Ectodermal cell (in vitro differentiated cells): ENCODE data around the gene ZNF76.

ENCODE experiments used
- H3K27ac ChIP-seq: 2 replicates; pipeline ENCODE4 v1.7.0; 2013; ENCODE audit warnings: mild to moderate bottlenecking, low read depth, low read length; ENCODE audit not compliant: insufficient read depth, poor library complexity, severe bottlenecking
- H3K27me3 ChIP-seq: 2 replicates; pipeline ENCODE4 v1.7.0; 2013; ENCODE audit warnings: mild to moderate bottlenecking, low read length; ENCODE audit not compliant: insufficient read depth, control insufficient read depth, poor library complexity, severe bottlenecking
- H3K36me3 ChIP-seq: one replicate; pipeline ENCODE4 v1.7.0; 2013; ENCODE audit warnings: low read length; ENCODE audit not compliant: control insufficient read depth, insufficient read depth
- H3K4me1 ChIP-seq: one replicate; pipeline ENCODE4 v1.7.0; 2013; ENCODE audit warnings: low read length; ENCODE audit not compliant: control insufficient read depth, insufficient read depth
- H3K4me3 ChIP-seq: 2 replicates; pipeline ENCODE4 v1.7.0; 2013; ENCODE audit warnings: low read depth, low read length, control low read depth; ENCODE audit not compliant: insufficient read depth
- H3K9me3 ChIP-seq: 2 replicates; pipeline ENCODE4 v1.7.0; 2013; ENCODE audit warnings: mild to moderate bottlenecking, low read length, moderate library complexity; ENCODE audit not compliant: control insufficient read depth
- whole genome bisulfite sequencing, 2 experiments: methylation state at CpG; one replicate each; pipeline ENCODE4 v1.1.7; 2013; ENCODE audit warnings: missing lambda C conversion rate in 2 of 2; 5-methylcytosine and 5-hydroxymethylcytosine counted together

Gene ZNF76

DNA sequence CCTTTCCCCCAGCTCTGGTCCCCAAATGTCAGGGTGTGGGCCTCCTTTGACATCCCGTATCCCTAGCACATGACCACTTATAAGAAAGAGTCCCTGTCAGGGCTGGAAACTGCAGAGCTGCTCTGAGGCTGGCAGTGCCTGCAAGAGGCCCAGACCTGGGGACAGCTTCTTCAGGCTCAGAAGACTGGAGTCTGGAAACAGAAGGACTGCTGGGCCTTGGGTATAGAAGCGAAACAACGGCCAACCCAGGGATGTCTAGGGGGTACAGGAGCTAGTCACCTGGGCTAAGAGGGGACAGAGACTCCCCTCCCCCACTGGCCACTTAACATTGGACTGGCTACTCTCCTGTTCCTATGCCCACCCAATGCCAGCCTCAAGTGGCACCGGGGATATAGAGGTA, 41.1 kb upstream of the ZNF76 start:
- Histone ChIP-seq H3K27me3 (no peaks in the 10 kb centered on the region), H3K36me3 (no peaks in the 10 kb centered on the region), H3K9me3 (no peaks in the 10 kb centered on the region), H3K27ac (no peak overlapping the region), H3K4me1 (peaks cover 54% of the 10 kb centered on the region), H3K4me3 (no peak overlapping the region)
- WGBS, 2 experiments = 89 to 91% methylated on average over 4 of the region's 4 CpGs

- no peak overlapping the region for H3K4me3 ChIP-seq
- 71 to 79% methylated on average over 4 of the region's 4 CpGs for WGBS, 2 experiments
- H3K36me3 ChIP-seq = no peaks in the 10 kb centered on the region
- H3K4me1 ChIP-seq = peaks cover 54% of the 10 kb centered on the region
- no peaks in the 10 kb centered on the region for H3K27me3 ChIP-seq
- no peak overlapping the region for H3K27ac ChIP-seq
- no peaks in the 10 kb centered on the region for H3K9me3 ChIP-seq
Measured at GRCh38 chr6:35219683-35220326, 39.7 kb upstream of the ZNF76 start.

DNA sequence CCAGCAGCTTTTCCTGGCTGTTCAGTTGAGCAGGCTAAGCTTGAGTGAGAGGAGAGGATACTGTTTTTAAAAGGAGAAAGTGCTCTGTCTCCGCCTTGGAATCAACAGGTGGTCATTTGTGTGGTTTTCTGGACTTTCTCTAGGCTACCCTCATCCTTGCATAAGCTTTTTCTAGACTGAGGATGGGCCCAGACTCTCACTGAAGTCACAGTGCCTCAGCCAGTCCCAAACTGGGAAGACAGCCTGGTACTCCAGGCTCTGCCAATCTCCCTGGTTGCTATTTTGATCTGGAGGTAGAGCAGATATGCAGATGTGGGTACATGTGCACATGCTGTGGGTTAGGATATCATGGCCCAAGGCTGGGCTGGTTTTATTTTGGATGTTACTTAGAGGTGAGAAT, 38.8 kb upstream of the ZNF76 start:
- Histone ChIP-seq H3K27me3 (no peaks in the 10 kb centered on the region), H3K9me3 (no peaks in the 10 kb centered on the region), H3K4me3 (no peak overlapping the region), H3K4me1 (peaks cover 50% of the 10 kb centered on the region), H3K36me3 (no peaks in the 10 kb centered on the region), H3K27ac (no peak overlapping the region)
- WGBS, 2 experiments = 79 to 87% methylated on average over 1 of the region's 1 CpG

GRCh38 chr6:35223396-35223795, 36.1 kb upstream of the ZNF76 start:
- Histone ChIP-seq H3K4me1 (peaks cover 25% of the 10 kb centered on the region), H3K27ac (no peak overlapping the region)
- WGBS, 2 experiments = 89% methylated on average over 2 of the region's 2 CpGs

DNA sequence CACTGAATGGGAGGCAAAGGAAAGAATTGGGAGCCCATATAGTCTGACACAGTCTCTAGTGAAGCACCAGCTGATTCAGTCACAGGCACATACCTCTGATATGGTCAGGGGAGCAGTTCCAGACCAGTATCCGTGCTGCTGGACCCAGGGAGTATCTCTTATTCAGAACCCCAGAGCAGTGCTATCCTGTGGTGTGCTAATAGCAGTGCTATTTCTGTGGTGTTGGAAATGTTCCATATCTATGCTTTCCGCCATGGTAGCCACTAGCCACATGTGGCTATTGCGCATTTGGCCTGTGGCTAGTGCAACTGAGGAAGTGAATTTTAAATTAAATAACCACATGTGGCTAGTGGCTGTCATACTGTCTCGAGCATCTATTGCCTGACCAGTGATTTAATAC, 34.8 kb upstream of the ZNF76 start:
- Histone ChIP-seq H3K9me3 (no peaks in the 10 kb centered on the region), H3K27ac (no peak overlapping the region), H3K4me1 (peaks cover 12% of the 10 kb centered on the region), H3K27me3 (no peaks in the 10 kb centered on the region), H3K4me3 (no peak overlapping the region), H3K36me3 (no peaks in the 10 kb centered on the region)
- WGBS, 2 experiments = 89 to 94% methylated on average over 4 of the region's 4 CpGs

More at GRCh38 chr6:35223396-35223795, 36.1 kb upstream of the ZNF76 start:
- no peaks in the 10 kb centered on the region for H3K9me3 ChIP-seq
- H3K4me3 ChIP-seq = no peak overlapping the region
- no peaks in the 10 kb centered on the region for H3K36me3 ChIP-seq
- H3K27me3 ChIP-seq = no peaks in the 10 kb centered on the region

DNA sequence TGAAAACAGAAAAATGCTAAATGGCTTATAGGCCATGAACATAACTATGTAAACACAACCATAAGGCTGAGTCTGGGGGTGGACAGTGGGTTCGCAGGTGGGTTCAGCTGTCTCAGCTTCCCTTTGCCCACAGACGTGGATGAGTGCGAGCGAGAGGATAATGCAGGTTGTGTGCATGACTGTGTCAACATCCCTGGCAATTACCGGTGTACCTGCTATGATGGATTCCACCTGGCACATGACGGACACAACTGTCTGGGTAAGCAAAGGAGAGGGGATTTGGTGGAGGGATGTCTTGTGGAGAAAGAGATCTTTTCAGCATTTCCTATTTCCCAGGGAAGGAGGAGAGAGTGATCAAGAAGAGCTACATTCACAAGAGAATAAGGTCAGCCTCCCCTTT, 31.1 kb upstream of the ZNF76 start:
- Histone ChIP-seq H3K36me3 (peaks cover 4% of the 10 kb centered on the region), H3K4me1 (no peaks in the 10 kb centered on the region), H3K9me3 (no peaks in the 10 kb centered on the region), H3K27ac (no peak overlapping the region), H3K4me3 (no peak overlapping the region), H3K27me3 (no peaks in the 10 kb centered on the region)
- 96 to 99% methylated on average over 6 of the region's 6 CpGs for WGBS, 2 experiments

- H3K4me1 ChIP-seq = no peaks in the 10 kb centered on the region
- no peak overlapping the region for H3K4me3 ChIP-seq
- H3K9me3 ChIP-seq = no peaks in the 10 kb centered on the region
- 92 to 94% methylated on average over 3 to 5 of the region's 5 CpGs for WGBS, 2 experiments
- no peak overlapping the region for H3K27ac ChIP-seq
- H3K36me3 ChIP-seq = peaks cover 7% of the 10 kb centered on the region
- H3K27me3 ChIP-seq = no peaks in the 10 kb centered on the region
Measured at GRCh38 chr6:35229304-35229703, 30.2 kb upstream of the ZNF76 start.

DNA sequence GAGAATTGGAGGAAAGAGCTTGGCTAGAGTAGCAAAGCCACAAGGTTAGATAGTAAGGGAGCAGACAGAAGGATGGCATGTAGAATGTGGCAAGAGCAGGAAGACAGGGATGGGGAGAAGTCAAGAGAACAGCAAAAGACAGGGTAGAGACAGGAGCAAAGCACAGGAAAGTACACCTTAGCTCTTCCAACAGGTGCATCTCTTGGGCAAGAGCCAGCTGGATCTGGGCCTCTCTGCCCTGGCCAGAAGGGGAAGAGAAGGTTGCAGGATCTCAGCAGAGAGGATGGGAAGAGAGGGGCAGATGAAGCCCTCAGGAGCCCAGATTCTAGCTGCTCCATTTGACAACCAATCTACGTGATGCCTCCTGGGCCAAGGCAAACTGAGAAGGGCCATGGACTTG, 29.0 kb upstream of the ZNF76 start:
- Histone ChIP-seq H3K4me3 (no peak overlapping the region), H3K4me1 (no peaks in the 10 kb centered on the region), H3K36me3 (peaks cover 17% of the 10 kb centered on the region), H3K27me3 (no peaks in the 10 kb centered on the region), H3K9me3 (no peaks in the 10 kb centered on the region), H3K27ac (no peak overlapping the region)
- 96 to 100% methylated on average over 1 of the region's 1 CpG for WGBS, 2 experiments

GRCh38 chr6:35230950-35231349, 28.6 kb upstream of the ZNF76 start:
- Histone ChIP-seq H3K4me3 (no peak overlapping the region), H3K27me3 (no peaks in the 10 kb centered on the region), H3K4me1 (no peaks in the 10 kb centered on the region), H3K9me3 (no peaks in the 10 kb centered on the region), H3K36me3 (peaks cover 21% of the 10 kb centered on the region), H3K27ac (no peak overlapping the region)
- WGBS, 2 experiments = 78 to 100% methylated on average over 1 of the region's 1 CpG

DNA sequence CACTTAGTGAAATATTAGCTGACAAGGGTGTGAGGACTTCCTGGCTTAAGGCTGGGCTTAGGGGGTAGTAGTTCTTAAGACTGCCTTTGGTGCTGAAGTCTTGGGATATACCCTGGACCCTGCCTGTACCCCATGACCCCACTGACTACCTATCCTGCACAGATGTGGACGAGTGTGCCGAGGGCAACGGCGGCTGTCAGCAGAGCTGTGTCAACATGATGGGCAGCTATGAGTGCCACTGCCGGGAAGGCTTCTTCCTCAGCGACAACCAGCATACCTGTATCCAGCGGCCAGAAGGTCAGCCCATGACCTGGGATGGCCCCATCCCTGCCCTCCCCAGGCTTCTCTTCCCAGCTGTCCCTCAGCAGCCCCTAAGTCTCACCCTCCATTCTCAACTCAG, 28.0 kb upstream of the ZNF76 start:
- H3K4me3 ChIP-seq = no peak overlapping the region
- H3K27me3 ChIP-seq = no peaks in the 10 kb centered on the region
- H3K9me3 ChIP-seq = no peaks in the 10 kb centered on the region
- H3K36me3 ChIP-seq = peaks cover 23% of the 10 kb centered on the region
- 95 to 96% methylated on average over 7 of the region's 7 CpGs for WGBS, 2 experiments
- H3K4me1 ChIP-seq = no peaks in the 10 kb centered on the region
- H3K27ac ChIP-seq = no peak overlapping the region

DNA sequence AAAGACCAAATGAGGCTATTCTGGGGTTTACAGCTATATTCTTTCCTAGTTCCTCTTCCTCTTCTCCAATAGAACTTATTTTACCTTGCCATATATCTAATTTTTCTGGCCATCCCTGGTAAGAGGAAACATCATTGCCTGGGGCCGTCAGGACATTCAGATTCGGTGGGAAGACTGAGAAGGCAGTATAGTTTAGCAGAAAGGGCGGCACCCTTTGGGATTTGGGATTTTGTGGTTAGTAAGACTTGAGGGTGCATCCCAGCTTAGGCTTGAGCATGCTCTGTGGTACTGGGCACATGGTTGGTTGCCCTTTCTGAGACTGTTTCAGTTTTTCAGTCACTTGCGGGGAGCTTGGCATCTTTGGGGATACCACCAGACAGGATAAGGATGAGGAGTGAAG, 24.6 kb upstream of the ZNF76 start:
- H3K27ac ChIP-seq = no peak overlapping the region
- peaks cover 27% of the 10 kb centered on the region for H3K36me3 ChIP-seq

More for the DNA sequence above, 24.6 kb upstream of the ZNF76 start:
- H3K4me3 ChIP-seq = no peak overlapping the region
- no peaks in the 10 kb centered on the region for H3K27me3 ChIP-seq
- peaks cover 25% of the 10 kb centered on the region for H3K4me1 ChIP-seq
- no peaks in the 10 kb centered on the region for H3K9me3 ChIP-seq
- WGBS, 2 experiments = 72 to 74% methylated on average over 4 of the region's 4 CpGs
